Epithelial cell of esophagus (primary cell): ENCODE data around the gene PNPLA3.

Experiments
- DNase-seq: peaks from one replicate; pipeline ENCODE4 v3.0.0; 2010; ENCODE audit warnings: low read depth
- H3K4me3 ChIP-seq: 2 replicates; pipeline ENCODE4 v1.5.1; 2011; ENCODE audit warnings: mild to moderate bottlenecking, low read length, control low read depth
- CTCF ChIP-seq: IDR thresholded peaks from 2 replicates; pipeline ENCODE4 v1.5.1; 2011; ENCODE audit warnings: low read depth, mild to moderate bottlenecking, low read length, control low read depth, inconsistent platforms; ENCODE audit not compliant: insufficient read depth; ENCODE audit errors: missing control alignments

Gene PNPLA3

GRCh38 chr22:43964314-43964857, 40.8 kb downstream of the PNPLA3 start:
- no peak overlapping the region for H3K4me3 ChIP-seq
- TF ChIP-seq CTCF, result no peak
- no peak for DNase-seq

GRCh38 chr22:43967069-43967468, 43.5 kb downstream of the PNPLA3 start:
- no peak overlapping the region for H3K4me3 ChIP-seq
- no peak for DNase-seq
- no peak for TF ChIP-seq CTCF

GRCh38 chr22:43968614-43969013, 45.0 kb downstream of the PNPLA3 start:
- no peak for TF ChIP-seq CTCF
- DNase-seq, result no peak
- no peak overlapping the region for H3K4me3 ChIP-seq

- TF ChIP-seq CTCF, result no peak
- DNase-seq, result no peak
- H3K4me3 ChIP-seq, result no peak overlapping the region
Observed at GRCh38 chr22:43969021-43969878, 45.6 kb downstream of the PNPLA3 start.

- DNase-seq, result no peak
- TF ChIP-seq CTCF, result no peak
- no peak overlapping the region for H3K4me3 ChIP-seq
Observed at GRCh38 chr22:43969989-43970755, 46.6 kb downstream of the PNPLA3 start.

GRCh38 chr22:43971112-43971511, 47.5 kb downstream of the PNPLA3 start:
- DNase-seq, result no peak
- H3K4me3 ChIP-seq, result no peak overlapping the region
- no peak for TF ChIP-seq CTCF
